Measurements from ENCODE around the gene TRHDE. TPM values are rescaled to one million over a fixed set of nuclear protein-coding genes. Genes with fewer than 3 reads are reported as not detected.

TRHDE gene
- total RNA-seq, 2 donors from 2014 or later: 10.9 to 73.2 TPM

DNA sequence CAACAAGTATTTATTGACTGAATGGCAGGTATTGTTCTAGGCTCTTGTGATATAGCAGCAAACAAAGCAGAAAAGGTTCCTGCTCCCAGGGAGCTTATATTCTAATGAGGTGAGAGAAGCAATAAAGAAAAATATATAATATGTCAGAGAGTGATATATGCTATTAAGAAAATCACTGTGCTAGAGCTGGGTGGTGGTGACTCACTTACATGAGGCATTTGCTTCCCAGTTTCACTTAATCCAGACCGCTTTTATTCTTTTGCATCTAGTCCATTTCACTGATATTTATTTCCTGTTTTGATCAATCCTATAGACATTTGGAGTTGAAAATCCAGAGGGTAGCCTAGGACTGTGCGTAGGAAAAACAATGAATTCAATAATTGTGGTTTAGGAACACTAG lies 17.5 kb downstream of the TRHDE start:
- intact Hi-C loops (cut with DNase I): no loop called here
- Histone ChIP-seq H3K27ac (no peak overlapping the region), H3K4me3 (no peak overlapping the region), H3K27me3 (no peaks in the 10 kb centered on the region), H3K9me3 (no peaks in the 10 kb centered on the region), H3K36me3 (replicated peaks in 1 of 2; ENCODE audit: insufficient read depth in 1 of 2, low read depth in 2 of 2) (no peaks in the 10 kb centered on the region), H3K4me1 (no peaks in the 10 kb centered on the region)
- 95 to 96% methylated on average over 2 of the region's 2 CpGs for WGBS, 2 donors
- DNase-seq (no peak), ATAC-seq (no peak)
- TF ChIP-seq, protein P1, sequence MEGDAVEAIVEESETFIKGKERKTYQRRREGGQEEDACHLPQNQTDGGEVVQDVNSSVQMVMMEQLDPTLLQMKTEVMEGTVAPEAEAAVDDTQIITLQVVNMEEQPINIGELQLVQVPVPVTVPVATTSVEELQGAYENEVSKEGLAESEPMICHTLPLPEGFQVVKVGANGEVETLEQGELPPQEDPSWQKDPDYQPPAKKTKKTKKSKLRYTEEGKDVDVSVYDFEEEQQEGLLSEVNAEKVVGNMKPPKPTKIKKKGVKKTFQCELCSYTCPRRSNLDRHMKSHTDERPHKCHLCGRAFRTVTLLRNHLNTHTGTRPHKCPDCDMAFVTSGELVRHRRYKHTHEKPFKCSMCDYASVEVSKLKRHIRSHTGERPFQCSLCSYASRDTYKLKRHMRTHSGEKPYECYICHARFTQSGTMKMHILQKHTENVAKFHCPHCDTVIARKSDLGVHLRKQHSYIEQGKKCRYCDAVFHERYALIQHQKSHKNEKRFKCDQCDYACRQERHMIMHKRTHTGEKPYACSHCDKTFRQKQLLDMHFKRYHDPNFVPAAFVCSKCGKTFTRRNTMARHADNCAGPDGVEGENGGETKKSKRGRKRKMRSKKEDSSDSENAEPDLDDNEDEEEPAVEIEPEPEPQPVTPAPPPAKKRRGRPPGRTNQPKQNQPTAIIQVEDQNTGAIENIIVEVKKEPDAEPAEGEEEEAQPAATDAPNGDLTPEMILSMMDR (IDR thresholded peaks at IDR 0.05): no peak
- no peak for TF ChIP-seq POLR2A (IDR thresholded peaks at IDR 0.05)

- no peaks in the 10 kb centered on the region for H3K27me3 ChIP-seq
- WGBS, 2 donors: 91 to 92% methylated on average over 5 of the region's 5 CpGs
- no peaks in the 10 kb centered on the region for H3K36me3 ChIP-seq (replicated peaks in 1 of 2; ENCODE audit: insufficient read depth in 1 of 2, low read depth in 2 of 2)
- no peak for DNase-seq
- H3K4me1 ChIP-seq: no peaks in the 10 kb centered on the region
- TF ChIP-seq, protein P1 (IDR thresholded peaks at IDR 0.05): no peak
- TF ChIP-seq POLR2A (IDR thresholded peaks at IDR 0.05): no peak
- H3K9me3 ChIP-seq: no peaks in the 10 kb centered on the region
- intact Hi-C loops (cut with DNase I): no loop called here
- no peak for ATAC-seq
- no peak overlapping the region for H3K27ac ChIP-seq
- no peak overlapping the region for H3K4me3 ChIP-seq
Measured at GRCh38 chr12:72291175-72291574, 19.0 kb downstream of the TRHDE start.

GRCh38 chr12:72293701-72294100 lies 21.5 kb downstream of the TRHDE start:
- no peaks in the 10 kb centered on the region for H3K4me1 ChIP-seq
- H3K9me3 ChIP-seq: no peaks in the 10 kb centered on the region
- H3K27ac ChIP-seq: no peak overlapping the region
- 90 to 95% methylated on average over 5 to 6 of the region's 6 CpGs for WGBS, 2 donors
- intact Hi-C loops (cut with DNase I): no loop called here
- DNase-seq (no peak), ATAC-seq (no peak)
- H3K27me3 ChIP-seq: no peaks in the 10 kb centered on the region
- H3K4me3 ChIP-seq: no peak overlapping the region
- TF ChIP-seq, protein P1 (IDR thresholded peaks at IDR 0.05): no peak
- TF ChIP-seq POLR2A (IDR thresholded peaks at IDR 0.05): no peak
- no peaks in the 10 kb centered on the region for H3K36me3 ChIP-seq (replicated peaks in 1 of 2; ENCODE audit: insufficient read depth in 1 of 2, low read depth in 2 of 2)

DNA sequence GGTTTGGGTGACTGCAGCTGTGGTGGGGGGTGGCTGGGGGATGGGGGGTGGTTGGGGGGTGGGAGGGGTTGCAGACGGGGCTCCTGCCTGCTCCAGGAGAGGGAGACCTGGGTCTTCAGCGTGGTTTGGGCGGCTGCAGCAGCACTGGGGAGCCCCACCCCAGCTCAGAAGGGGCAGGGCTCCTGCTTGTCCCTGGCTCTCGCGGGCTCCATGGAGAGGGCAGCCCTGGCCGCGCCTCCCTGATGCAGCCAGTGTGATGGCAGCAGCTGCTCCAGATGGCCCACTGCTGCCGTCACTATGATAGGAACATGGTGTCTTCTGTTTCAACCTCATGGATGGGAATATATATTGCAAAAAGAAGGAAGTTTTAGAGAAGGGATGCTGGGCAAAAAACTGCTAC lies 22.9 kb downstream of the TRHDE start:
- intact Hi-C loops (cut with DNase I): no loop called here
- H3K9me3 ChIP-seq: no peaks in the 10 kb centered on the region
- no peak for DNase-seq
- no peak for ATAC-seq
- H3K4me3 ChIP-seq: no peak overlapping the region
- 89 to 93% methylated on average over 8 of the region's 8 CpGs for WGBS, 2 donors
- TF ChIP-seq, protein P1 (IDR thresholded peaks at IDR 0.05): no peak
- no peak for TF ChIP-seq POLR2A (IDR thresholded peaks at IDR 0.05)
- no peaks in the 10 kb centered on the region for H3K36me3 ChIP-seq (replicated peaks in 1 of 2; ENCODE audit: insufficient read depth in 1 of 2, low read depth in 2 of 2)
- H3K27me3 ChIP-seq: no peaks in the 10 kb centered on the region
- no peak overlapping the region for H3K27ac ChIP-seq
- H3K4me1 ChIP-seq: no peaks in the 10 kb centered on the region

DNA sequence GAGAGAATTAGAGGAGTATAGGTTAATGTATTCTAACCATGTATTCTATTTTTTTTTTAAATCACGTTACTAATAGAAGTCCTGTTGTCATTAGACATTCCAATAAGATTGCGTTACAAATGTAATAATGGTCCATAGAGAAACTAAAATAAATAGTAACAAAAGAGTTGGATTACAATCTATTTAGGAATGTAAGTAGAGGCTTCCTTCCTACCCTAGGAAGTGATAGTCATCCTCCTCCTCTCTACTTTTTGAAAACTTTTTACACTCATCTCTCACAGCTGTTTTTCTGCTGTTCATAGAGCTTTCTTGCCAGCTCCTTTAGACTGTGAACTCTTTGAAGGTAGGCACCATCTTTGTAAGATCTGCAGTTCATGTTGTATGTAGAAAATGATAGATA lies 23.6 kb downstream of the TRHDE start:
- no peak for DNase-seq
- no peaks in the 10 kb centered on the region for H3K4me1 ChIP-seq
- ATAC-seq: no peak
- H3K36me3 ChIP-seq (replicated peaks in 1 of 2; ENCODE audit: insufficient read depth in 1 of 2, low read depth in 2 of 2): no peaks in the 10 kb centered on the region
- H3K4me3 ChIP-seq: no peak overlapping the region
- TF ChIP-seq, protein P1 (IDR thresholded peaks at IDR 0.05): no peak
- no peak for TF ChIP-seq POLR2A (IDR thresholded peaks at IDR 0.05)
- no peaks in the 10 kb centered on the region for H3K9me3 ChIP-seq
- H3K27ac ChIP-seq: no peak overlapping the region
- intact Hi-C loops (cut with DNase I): no loop called here
- 78 to 83% methylated on average over 2 of the region's 2 CpGs for WGBS, 2 donors
- H3K27me3 ChIP-seq: no peaks in the 10 kb centered on the region
